Subcutaneous adipose tissue (tissue), 4 donors: ENCODE data around the gene HCRTR2. TPM values are rescaled to one million over a fixed set of nuclear protein-coding genes. Genes with fewer than 3 reads are reported as not detected.

Experiments
- CTCF ChIP-seq: fragments of 450-650 bp; IDR thresholded peaks from one replicate; pipeline ENCODE4 v1.5.1; 2016; ENCODE audit warnings: low read depth, mild to moderate bottlenecking, control low read depth, antibody characterized with exemption, moderate library complexity
- total RNA-seq, 4 donors: library from RNA; depleted of rRNA; stranded (reverse); fragments of >200 nt; gene quantifications; one replicate each; pipeline ENCODE4 v1.1.0, GENCODE V29; 2016

Gene HCRTR2
- total RNA-seq, 4 donors from 2014 or later = 0.38 TPM; not detected in 3

- TF ChIP-seq CTCF = no peak
These were observed 53.5 kb downstream of the HCRTR2 start for GRCh38 chr6:55227862-55228261.

GRCh38 chr6:55239099-55239498 lies 64.8 kb downstream of the HCRTR2 start:
- TF ChIP-seq CTCF = no peak

- TF ChIP-seq CTCF = no peak
These were observed 76.1 kb downstream of the HCRTR2 start for GRCh38 chr6:55250400-55250799.

GRCh38 chr6:55255113-55255512 lies 80.8 kb downstream of the HCRTR2 start:
- TF ChIP-seq CTCF = no peak

GRCh38 chr6:55260181-55260580 lies 85.9 kb downstream of the HCRTR2 start:
- TF ChIP-seq CTCF = no peak

- no peak for TF ChIP-seq CTCF
These were observed 91.2 kb downstream of the HCRTR2 start for GRCh38 chr6:55265409-55266114.

- no peak for TF ChIP-seq CTCF
These were observed 92.6 kb downstream of the HCRTR2 start for GRCh38 chr6:55266896-55267295.
